SJCRH30 (cell line): ENCODE data around the gene IMP4. TPM values are rescaled to one million over a fixed set of nuclear protein-coding genes. Genes with fewer than 3 reads are reported as not detected.

Experiments used
- DNase-seq, 2 experiments: peaks; one replicate each; pipeline ENCODE4 v3.0.0-alpha.2; 2015 to 2020
- H3K27ac ChIP-seq: fragments of 250-450 bp; sonication (Bioruptor Pico); 2 replicates; pipeline ENCODE4 v1.5.1; 2020; ENCODE audit warnings: mild to moderate bottlenecking, moderate library complexity
- H3K27me3 ChIP-seq: fragments of 250-450 bp; sonication (Bioruptor Pico); 2 replicates; pipeline ENCODE4 v1.5.1; 2020; ENCODE audit warnings: mild to moderate bottlenecking, moderate library complexity
- H3K36me3 ChIP-seq: fragments of 250-450 bp; sonication (Bioruptor Pico); 2 replicates; pipeline ENCODE4 v1.5.1; 2020; ENCODE audit warnings: mild to moderate bottlenecking, moderate library complexity
- H3K4me1 ChIP-seq: fragments of 250-450 bp; sonication (Bioruptor Pico); 2 replicates; pipeline ENCODE4 v1.5.1; 2020; ENCODE audit warnings: mild to moderate bottlenecking, moderate library complexity
- H3K4me3 ChIP-seq: fragments of 250-450 bp; sonication (Bioruptor Pico); 2 replicates; pipeline ENCODE4 v1.5.1; 2020; ENCODE audit warnings: mild to moderate bottlenecking, moderate library complexity
- H3K9me3 ChIP-seq: fragments of 250-450 bp; sonication (Bioruptor Pico); replicated peaks from 2 replicates; pipeline ENCODE4 v1.5.1; 2020; ENCODE audit warnings: mild to moderate bottlenecking, moderate library complexity
- total RNA-seq: library from RNA; depleted of rRNA; stranded (reverse); fragments of >200 nt; shearing (Covaris generic); gene quantifications from 2 replicates; pipeline ENCODE4 v1.2.3, GENCODE V29; 2014

Gene IMP4
- total RNA-seq, 1 experiment from 2014 or later = 77.6 TPM

GRCh38 chr2:130373808-130374365, 31.2 kb downstream of the IMP4 start:
- Histone ChIP-seq H3K27me3 (no peaks in the 10 kb centered on the region), H3K9me3 (no peaks in the 10 kb centered on the region), H3K36me3 (no peaks in the 10 kb centered on the region), H3K4me1 (no peaks in the 10 kb centered on the region), H3K4me3 (no peak overlapping the region), H3K27ac (no peak overlapping the region)
- no peak for DNase-seq

GRCh38 chr2:130374587-130375290, 32.0 kb downstream of the IMP4 start:
- H3K4me3 ChIP-seq = no peak overlapping the region
- DNase-seq = no peak

GRCh38 chr2:130375291-130376266, 32.9 kb downstream of the IMP4 start:
- Histone ChIP-seq H3K4me1 (no peaks in the 10 kb centered on the region), H3K9me3 (no peaks in the 10 kb centered on the region), H3K27ac (no peak overlapping the region), H3K36me3 (no peaks in the 10 kb centered on the region), H3K27me3 (no peaks in the 10 kb centered on the region), H3K4me3 (no peak overlapping the region)
- no peak for DNase-seq

More at GRCh38 chr2:130374587-130375290, 32.0 kb downstream of the IMP4 start:
- Histone ChIP-seq H3K4me1 (no peaks in the 10 kb centered on the region), H3K9me3 (no peaks in the 10 kb centered on the region), H3K27ac (no peak overlapping the region), H3K27me3 (no peaks in the 10 kb centered on the region), H3K36me3 (no peaks in the 10 kb centered on the region)

- Histone ChIP-seq H3K9me3 (no peaks in the 10 kb centered on the region), H3K36me3 (no peaks in the 10 kb centered on the region), H3K27me3 (no peaks in the 10 kb centered on the region), H3K27ac (no peak overlapping the region), H3K4me3 (no peak overlapping the region), H3K4me1 (no peaks in the 10 kb centered on the region)
- DNase-seq = no peak
Measured at GRCh38 chr2:130376433-130377293, 34.0 kb downstream of the IMP4 start.

GRCh38 chr2:130377491-130377890, 34.8 kb downstream of the IMP4 start:
- H3K9me3 ChIP-seq = no peaks in the 10 kb centered on the region
- no peak overlapping the region for H3K4me3 ChIP-seq
- DNase-seq = no peak
- no peaks in the 10 kb centered on the region for H3K4me1 ChIP-seq
- no peaks in the 10 kb centered on the region for H3K27me3 ChIP-seq
- H3K36me3 ChIP-seq = no peaks in the 10 kb centered on the region
- H3K27ac ChIP-seq = no peak overlapping the region

GRCh38 chr2:130378206-130378897, 35.7 kb downstream of the IMP4 start:
- Histone ChIP-seq H3K27me3 (no peaks in the 10 kb centered on the region), H3K4me3 (no peak overlapping the region), H3K27ac (no peak overlapping the region), H3K9me3 (no peaks in the 10 kb centered on the region), H3K36me3 (no peaks in the 10 kb centered on the region), H3K4me1 (no peaks in the 10 kb centered on the region)
- no peak for DNase-seq

GRCh38 chr2:130378898-130379214, 36.2 kb downstream of the IMP4 start:
- H3K36me3 ChIP-seq = no peaks in the 10 kb centered on the region
- H3K27me3 ChIP-seq = no peaks in the 10 kb centered on the region
- H3K9me3 ChIP-seq = no peaks in the 10 kb centered on the region
- H3K27ac ChIP-seq = no peak overlapping the region
- no peak for DNase-seq
- H3K4me3 ChIP-seq = no peak overlapping the region
- H3K4me1 ChIP-seq = no peaks in the 10 kb centered on the region

GRCh38 chr2:130380096-130380934, 37.6 kb downstream of the IMP4 start:
- DNase-seq = no peak
- no peak overlapping the region for H3K4me3 ChIP-seq

GRCh38 chr2:130381145-130381544, 38.4 kb downstream of the IMP4 start:
- Histone ChIP-seq H3K27ac (no peak overlapping the region), H3K4me3 (no peak overlapping the region), H3K9me3 (no peaks in the 10 kb centered on the region), H3K36me3 (no peaks in the 10 kb centered on the region), H3K27me3 (no peaks in the 10 kb centered on the region), H3K4me1 (no peaks in the 10 kb centered on the region)
- no peak for DNase-seq

More at GRCh38 chr2:130380096-130380934, 37.6 kb downstream of the IMP4 start:
- Histone ChIP-seq H3K27ac (no peak overlapping the region), H3K9me3 (no peaks in the 10 kb centered on the region), H3K27me3 (no peaks in the 10 kb centered on the region), H3K4me1 (no peaks in the 10 kb centered on the region), H3K36me3 (no peaks in the 10 kb centered on the region)

GRCh38 chr2:130381619-130382018, 38.9 kb downstream of the IMP4 start:
- H3K9me3 ChIP-seq = no peaks in the 10 kb centered on the region
- no peaks in the 10 kb centered on the region for H3K36me3 ChIP-seq
- no peak overlapping the region for H3K4me3 ChIP-seq
- no peak overlapping the region for H3K27ac ChIP-seq
- DNase-seq = no peak
- no peaks in the 10 kb centered on the region for H3K4me1 ChIP-seq
- H3K27me3 ChIP-seq = no peaks in the 10 kb centered on the region

- Histone ChIP-seq H3K4me1 (no peaks in the 10 kb centered on the region), H3K9me3 (no peaks in the 10 kb centered on the region), H3K27me3 (no peaks in the 10 kb centered on the region), H3K27ac (no peak overlapping the region), H3K4me3 (no peak overlapping the region), H3K36me3 (no peaks in the 10 kb centered on the region)
- no peak for DNase-seq
Measured at GRCh38 chr2:130382313-130382917, 39.7 kb downstream of the IMP4 start.

GRCh38 chr2:130385709-130386108, 43.0 kb downstream of the IMP4 start:
- no peak for DNase-seq
- no peaks in the 10 kb centered on the region for H3K4me1 ChIP-seq
- H3K4me3 ChIP-seq = no peak overlapping the region
- no peaks in the 10 kb centered on the region for H3K36me3 ChIP-seq
- no peak overlapping the region for H3K27ac ChIP-seq
- no peaks in the 10 kb centered on the region for H3K9me3 ChIP-seq
- no peaks in the 10 kb centered on the region for H3K27me3 ChIP-seq

- no peaks in the 10 kb centered on the region for H3K9me3 ChIP-seq
- H3K36me3 ChIP-seq = no peaks in the 10 kb centered on the region
- H3K4me3 ChIP-seq = no peak overlapping the region
- no peaks in the 10 kb centered on the region for H3K4me1 ChIP-seq
- H3K27ac ChIP-seq = no peak overlapping the region
- no peaks in the 10 kb centered on the region for H3K27me3 ChIP-seq
- DNase-seq = no peak
Measured at GRCh38 chr2:130387071-130387400, 44.3 kb downstream of the IMP4 start.
